Endothelial cell of umbilical vein (primary cell): ENCODE data around the gene ALG11. TPM values are rescaled to one million over a fixed set of nuclear protein-coding genes. Genes with fewer than 3 reads are reported as not detected.

ENCODE experiments used
- BruUV-seq: library from RNA; stranded (reverse); fragments of 400-500 nt; replicated peaks from 2 replicates; lab custom pipeline; 2021; lab: Mats Ljungman, UMichigan
- CTCF ChIA-PET: fragments of 300-600, 350-600 bp; sonication (Branson Sonifier 250); formaldehyde crosslinking; loops from one replicate; lab custom pipeline; 2021; ENCODE audit warnings: antibody characterized with exemption, inconsistent platforms; lab: Charles Lee
- POLR2A ChIA-PET: fragments of 300-600, 350-600 bp; sonication (Branson Sonifier 250); formaldehyde crosslinking; loops from one replicate; lab custom pipeline; 2021; ENCODE audit warnings: antibody characterized with exemption, inconsistent platforms; lab: Charles Lee
- DNase-seq: peaks from one replicate; pipeline ENCODE4 v3.0.0-alpha.2; 2011; ENCODE audit warnings: low read depth, low spot score
- FAIRE-seq: peaks from 2 replicates; lab custom pipeline; 2011; peaks lifted over from hg19 to GRCh38; lab: Jason Lieb, UNC
- H2AFZ ChIP-seq: 2 replicates; pipeline ENCODE4 v1.6.0; 2012; ENCODE audit warnings: low read depth, low read length, control low read depth, inconsistent platforms
- H3K27ac ChIP-seq: 2 replicates; pipeline ENCODE4 v1.5.1; 2011; ENCODE audit warnings: low read depth, mild to moderate bottlenecking, control low read depth, low read length, moderate library complexity; ENCODE audit not compliant: insufficient read depth
- H3K27me3 ChIP-seq, 2 experiments: 2 replicates each; pipeline versions ENCODE4 v1.6.0 to v1.6.1; 2011; ENCODE audit warnings: low read length in 2 of 2, mixed read lengths in 1 of 2; ENCODE audit not compliant: control insufficient read depth in 2 of 2, insufficient read depth in 2 of 2
- H3K36me3 ChIP-seq, 2 experiments: 2 replicates in 1 of 2; 3 replicates in 1 of 2; pipeline ENCODE4 v1.5.1; 2011; ENCODE audit warnings: low read length in 2 of 2, mild to moderate bottlenecking in 1 of 2, moderate library complexity in 1 of 2; ENCODE audit not compliant: control insufficient read depth in 2 of 2, insufficient read depth in 2 of 2; ENCODE audit errors: extremely low read depth in 1 of 2
- H3K4me1 ChIP-seq: 3 replicates; pipeline ENCODE4 v1.5.1; 2011; ENCODE audit warnings: mild to moderate bottlenecking, low read length; ENCODE audit not compliant: control insufficient read depth, insufficient read depth; ENCODE audit errors: extremely low read depth
- H3K4me2 ChIP-seq: 2 replicates; pipeline ENCODE4 v1.6.1; 2011; ENCODE audit warnings: low read length, control low read depth, mixed read lengths; ENCODE audit not compliant: insufficient read depth
- H3K4me3 ChIP-seq, 3 experiments: fragments of 200-600 bp in 1 of 3; sonication (generic), shearing (Covaris generic) in 1 of 3; replicated peaks in 1 of 3; 2 replicates each; pipeline ENCODE4 v1.5.1; 2011 to 2016; ENCODE audit warnings: control low read depth in 3 of 3, low read length in 3 of 3, mild to moderate bottlenecking in 2 of 3, inconsistent platforms in 1 of 3, low read depth in 1 of 3, moderate library complexity in 1 of 3; ENCODE audit not compliant: insufficient read depth in 1 of 3
- H3K79me2 ChIP-seq: 2 replicates; pipeline ENCODE4 v1.6.0; 2012; ENCODE audit warnings: low read length, inconsistent platforms; ENCODE audit not compliant: control insufficient read depth, insufficient read depth
- H3K9ac ChIP-seq: replicated peaks from 2 replicates; pipeline ENCODE3; 2011; ENCODE audit warnings: low read length, control low read depth; ENCODE audit not compliant: insufficient read depth; ENCODE audit errors: extremely low read depth
- H3K9me1 ChIP-seq: replicated peaks from 3 replicates; pipeline ENCODE4 v1.6.0; 2011; ENCODE audit warnings: mild to moderate bottlenecking, low read length; ENCODE audit not compliant: control insufficient read depth, insufficient read depth; ENCODE audit errors: extremely low read depth
- H3K9me3 ChIP-seq: replicated peaks from 2 replicates; pipeline ENCODE4 v1.5.1; 2012; ENCODE audit warnings: low read length, inconsistent platforms; ENCODE audit not compliant: control insufficient read depth, insufficient read depth
- H4K20me1 ChIP-seq: replicated peaks from 2 replicates; pipeline ENCODE3; 2011; ENCODE audit warnings: mild to moderate bottlenecking, low read length; ENCODE audit not compliant: control insufficient read depth, insufficient read depth; ENCODE audit errors: extremely low read depth
- CTCF ChIP-seq, 2 donors: IDR thresholded peaks; 1 replicate in 1 of 2; 2 replicates in 1 of 2; pipeline ENCODE4 v1.5.1; 2011; ENCODE audit warnings: low read length in 2 of 2, mild to moderate bottlenecking in 2 of 2, moderate library complexity in 2 of 2, control low read depth in 1 of 2, inconsistent platforms in 1 of 2, low read depth in 1 of 2; ENCODE audit not compliant: insufficient read depth in 1 of 2; ENCODE audit errors: extremely low read depth in 1 of 2
- EZH2 ChIP-seq: IDR thresholded peaks from 2 replicates; pipeline ENCODE4 v1.6.1; 2012; ENCODE audit warnings: borderline replicate concordance, low read depth, mild to moderate bottlenecking, moderate library complexity, low read length, inconsistent platforms; ENCODE audit not compliant: severe bottlenecking
- FOS ChIP-seq: IDR thresholded peaks from 2 replicates; pipeline ENCODE4 v1.6.1; 2011; ENCODE audit warnings: mild to moderate bottlenecking, low read length, moderate library complexity, borderline replicate concordance; ENCODE audit not compliant: insufficient read depth
- GATA2 ChIP-seq: IDR thresholded peaks from 2 replicates; pipeline ENCODE4 v1.7.0; 2011; ENCODE audit warnings: low read depth, mild to moderate bottlenecking, moderate library complexity, mixed read lengths, low read length; ENCODE audit not compliant: insufficient read length, insufficient read depth
- JUN ChIP-seq: IDR thresholded peaks from 2 replicates; pipeline ENCODE4 v1.6.1; 2011; ENCODE audit warnings: borderline replicate concordance, low read depth; ENCODE audit not compliant: insufficient read length, insufficient read depth
- MAX ChIP-seq: IDR thresholded peaks from 2 replicates; pipeline ENCODE4 v1.6.1; 2011; ENCODE audit not compliant: insufficient read depth, insufficient read length
- MYC ChIP-seq: IDR thresholded peaks from one replicate; pipeline ENCODE4 v1.6.1; 2011; ENCODE audit warnings: mild to moderate bottlenecking, low read depth, low read length
- POLR2A ChIP-seq: IDR thresholded peaks from 2 replicates; pipeline ENCODE4 v1.6.1; 2012; ENCODE audit warnings: low read depth, mild to moderate bottlenecking, control low read depth, low read length
- POLR2AphosphoS5 ChIP-seq: IDR thresholded peaks from 2 replicates; pipeline ENCODE4 v1.6.1; 2012; ENCODE audit warnings: low read depth, mild to moderate bottlenecking, control low read depth, low read length, moderate library complexity; ENCODE audit not compliant: insufficient read depth
- dilution Hi-C: fragments of 300-500 bp; cut with MboI; formaldehyde crosslinking; loops from one replicate; pipeline ENCODE4 v1.15.0; 2019; ENCODE audit warnings: low sequenced_read_pairs; ENCODE audit not compliant: extremely low pct_ligation_motif_present
- intact Hi-C: fragments of 100-400 bp; cut with micrococcal nuclease; formaldehyde crosslinking; loops from one replicate; pipeline ENCODE4 v1.10.0; 2022
- polyA plus RNA-seq, 4 experiments: library from polyadenylated mRNA; depleted of rRNA in 3 of 4; stranded (reverse) in 3 of 4; unstranded in 1 of 4; fragments of >200 nt; gene quantifications; 2 replicates each; pipeline versions ENCODE4 v1.2.1 to v1.2.3, GENCODE V29; 2011 to 2012; ENCODE audit warnings: missing spikeins in 1 of 4
- total RNA-seq: library from RNA; stranded (reverse); gene quantifications from 2 replicates; pipeline ENCODE4 v1.2.3, GENCODE V29; 2021

The ALG11 gene
- total and polyA plus RNA-seq, 2 donors (not counting 3 experiments of a cell fraction or from before 2014, with no cell fraction given): 6.5 to 31.0 TPM

- FAIRE-seq (no peak), DNase-seq (no peak)
- no peak overlapping the region for H3K4me3 ChIP-seq
- no peaks in the 10 kb centered on the region for H3K9me1 ChIP-seq
- no peaks in the 10 kb centered on the region for H3K79me2 ChIP-seq
- dilution Hi-C loops (no loop called here), intact Hi-C loops (no loop called here)
- ChIA-PET POLR2A (no interaction called here), CTCF (interaction anchor here (0.9 to 1.6 kb wide), 3 partner anchors 10 to 14 kb away, joined by 3 to 7 read pairs (median 5); no protein-coding TSS in a partner anchor)
- no peaks in the 10 kb centered on the region for H3K9me3 ChIP-seq
- no peak overlapping the region for H3K9ac ChIP-seq
- no peak for TF ChIP-seq JUN
- TF ChIP-seq POLR2AphosphoS5: no peak
- no peak for TF ChIP-seq FOS
- TF ChIP-seq POLR2A: no peak
- no peak for TF ChIP-seq MAX
- TF ChIP-seq GATA2: no peak
- no peak for TF ChIP-seq EZH2
- no peak for TF ChIP-seq CTCF (IDR thresholded peaks at IDR 0.05; ENCODE audit: extremely low read depth in 1 of 2, insufficient read depth in 1 of 2, low read depth in 1 of 2, low read length in 2 of 2)
- TF ChIP-seq MYC: no peak
- H3K27ac ChIP-seq: no peak overlapping the region
- peaks cover 0 to 3% of the 10 kb centered on the region in 2 experiments for H3K27me3 ChIP-seq
- no TSS peak for BruUV-seq
- no peak overlapping the region for H2AFZ ChIP-seq
- no peak overlapping the region for H3K4me2 ChIP-seq
- H3K4me1 ChIP-seq: no peaks in the 10 kb centered on the region
- H3K36me3 ChIP-seq: no peaks in the 10 kb centered on the region
- H4K20me1 ChIP-seq: no peaks in the 10 kb centered on the region
These were observed 37.7 kb upstream of the ALG11 start for GRCh38 chr13:51974482-51974881.
